GM18951 (cell line): ENCODE measurements around the gene IAH1.

ENCODE experiments used
- POLR2A ChIP-seq: IDR thresholded peaks from 4 replicates; pipeline ENCODE4 v1.6.1; 2011; ENCODE audit warnings: mild to moderate bottlenecking; ENCODE audit not compliant: insufficient read length, insufficient read depth; ENCODE audit errors: extremely low read depth
- in situ Hi-C: fragments of 300-500 bp; cut with MboI; formaldehyde crosslinking; loops from one replicate; pipeline ENCODE4 v1.12.0; 2022; ENCODE audit warnings: low sequenced_read_pairs, mixed read lengths, inconsistent platforms; ENCODE audit not compliant: unreplicated experiment

The IAH1 gene

GRCh38 chr2:9525266-9525665 lies 50.9 kb downstream of the IAH1 start:
- no peak for TF ChIP-seq POLR2A
- in situ Hi-C loops, result no loop called here

- in situ Hi-C loops, result no loop called here
Measured at GRCh38 chr2:9527995-9528787, 53.8 kb downstream of the IAH1 start.

GRCh38 chr2:9532421-9532820 lies 58.1 kb downstream of the IAH1 start:
- no peak for TF ChIP-seq POLR2A
- in situ Hi-C loops, result no loop called here

More at GRCh38 chr2:9527995-9528787, 53.8 kb downstream of the IAH1 start:
- no peak for TF ChIP-seq POLR2A

- in situ Hi-C loops, result no loop called here
- no peak for TF ChIP-seq POLR2A
Measured at GRCh38 chr2:9533663-9534062, 59.3 kb downstream of the IAH1 start.

GRCh38 chr2:9535177-9535576 lies 60.8 kb downstream of the IAH1 start:
- no peak for TF ChIP-seq POLR2A
- in situ Hi-C loops, result no loop called here

GRCh38 chr2:9536504-9536903 lies 62.2 kb downstream of the IAH1 start:
- no peak for TF ChIP-seq POLR2A
- in situ Hi-C loops, result no loop called here

- no peak for TF ChIP-seq POLR2A
- in situ Hi-C loops, result no loop called here
Measured at GRCh38 chr2:9538000-9538507, 63.7 kb downstream of the IAH1 start.
